ENCODE results near the gene ENPP6.

- TF ChIP-seq, protein P1, sequence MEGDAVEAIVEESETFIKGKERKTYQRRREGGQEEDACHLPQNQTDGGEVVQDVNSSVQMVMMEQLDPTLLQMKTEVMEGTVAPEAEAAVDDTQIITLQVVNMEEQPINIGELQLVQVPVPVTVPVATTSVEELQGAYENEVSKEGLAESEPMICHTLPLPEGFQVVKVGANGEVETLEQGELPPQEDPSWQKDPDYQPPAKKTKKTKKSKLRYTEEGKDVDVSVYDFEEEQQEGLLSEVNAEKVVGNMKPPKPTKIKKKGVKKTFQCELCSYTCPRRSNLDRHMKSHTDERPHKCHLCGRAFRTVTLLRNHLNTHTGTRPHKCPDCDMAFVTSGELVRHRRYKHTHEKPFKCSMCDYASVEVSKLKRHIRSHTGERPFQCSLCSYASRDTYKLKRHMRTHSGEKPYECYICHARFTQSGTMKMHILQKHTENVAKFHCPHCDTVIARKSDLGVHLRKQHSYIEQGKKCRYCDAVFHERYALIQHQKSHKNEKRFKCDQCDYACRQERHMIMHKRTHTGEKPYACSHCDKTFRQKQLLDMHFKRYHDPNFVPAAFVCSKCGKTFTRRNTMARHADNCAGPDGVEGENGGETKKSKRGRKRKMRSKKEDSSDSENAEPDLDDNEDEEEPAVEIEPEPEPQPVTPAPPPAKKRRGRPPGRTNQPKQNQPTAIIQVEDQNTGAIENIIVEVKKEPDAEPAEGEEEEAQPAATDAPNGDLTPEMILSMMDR (IDR thresholded peaks at IDR 0.05), result no peak
- no peak for TF ChIP-seq POLR2A (IDR thresholded peaks at IDR 0.05)
Observed at GRCh38 chr4:184217634-184218033, at the start of gene ENPP6.
